IMR-90 (cell line): ENCODE data around the gene TMEM163.

Experiments used
- BHLHE40 ChIP-seq: fragments of 150-350 bp; IDR thresholded peaks from 2 replicates; pipeline ENCODE4 v1.6.1; 2016; ENCODE audit warnings: mild to moderate bottlenecking, low read depth, low read length
- POLR2A ChIP-seq: IDR thresholded peaks from 2 replicates; pipeline ENCODE4 v1.6.1; 2012; ENCODE audit warnings: mild to moderate bottlenecking, low read depth, low read length
- RCOR1 ChIP-seq: IDR thresholded peaks from 2 replicates; pipeline ENCODE4 v1.6.1; 2012; ENCODE audit warnings: mild to moderate bottlenecking, low read length, improper control_type of control experiment; ENCODE audit not compliant: insufficient replicate concordance
- TF ChIP-seq, protein P1 (sequence below): conservative IDR thresholded peaks from 2 replicates; pipeline ENCODE4 v1.5.1; 2012; ENCODE audit warnings: mild to moderate bottlenecking, low read depth, low read length, improper control_type of control experiment
- TF ChIP-seq, protein P2 (sequence below): fragments of 150-350 bp; IDR thresholded peaks from 2 replicates; pipeline ENCODE4 v1.6.1; 2017; ENCODE audit warnings: mild to moderate bottlenecking, antibody characterized with exemption, low read length, low read depth

DNA sequence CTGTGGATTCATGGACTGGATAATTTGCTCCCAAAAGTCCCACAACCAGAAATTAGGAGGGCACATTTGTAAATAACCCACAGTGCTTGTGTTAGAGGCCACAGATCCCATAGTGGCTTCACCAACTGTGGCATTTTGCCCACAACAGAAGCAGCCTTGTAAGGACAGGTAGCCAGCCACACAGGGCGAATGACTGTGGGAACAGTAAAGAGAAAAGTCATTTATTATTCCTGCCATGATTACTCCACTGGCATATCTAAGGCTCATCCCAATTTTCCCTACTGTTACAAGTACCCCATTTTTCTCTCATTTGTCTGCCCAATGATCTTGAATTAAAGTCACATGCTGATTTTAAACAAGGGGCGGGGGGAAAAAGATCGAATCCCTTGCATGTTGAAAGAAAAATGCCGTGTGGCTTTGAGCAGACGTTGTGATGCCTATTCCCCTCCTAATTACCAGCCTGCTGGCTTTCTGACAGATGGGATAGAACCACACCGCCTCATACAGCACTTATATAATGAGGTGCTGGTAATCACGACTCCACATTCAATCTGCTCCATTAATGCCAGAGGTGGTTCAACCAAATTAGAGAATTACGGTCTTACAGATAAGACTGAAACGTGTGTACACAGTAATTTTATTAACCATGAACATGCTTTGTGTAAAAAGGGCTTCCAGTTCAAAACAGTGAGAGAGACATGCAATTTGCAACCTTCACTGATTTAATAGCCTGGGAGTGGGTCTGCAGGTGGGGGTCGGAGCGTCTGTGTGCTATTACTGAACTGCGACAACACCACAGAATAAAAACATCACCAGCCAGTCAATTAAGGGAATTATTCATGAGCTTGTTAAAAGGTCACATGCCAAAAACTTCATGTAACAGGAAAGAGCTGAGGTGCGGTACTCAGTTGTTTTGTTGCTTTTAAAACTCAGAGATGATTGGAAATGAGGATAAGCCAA lies 196.0 kb downstream of the TMEM163 start:
- TF ChIP-seq, protein P1, sequence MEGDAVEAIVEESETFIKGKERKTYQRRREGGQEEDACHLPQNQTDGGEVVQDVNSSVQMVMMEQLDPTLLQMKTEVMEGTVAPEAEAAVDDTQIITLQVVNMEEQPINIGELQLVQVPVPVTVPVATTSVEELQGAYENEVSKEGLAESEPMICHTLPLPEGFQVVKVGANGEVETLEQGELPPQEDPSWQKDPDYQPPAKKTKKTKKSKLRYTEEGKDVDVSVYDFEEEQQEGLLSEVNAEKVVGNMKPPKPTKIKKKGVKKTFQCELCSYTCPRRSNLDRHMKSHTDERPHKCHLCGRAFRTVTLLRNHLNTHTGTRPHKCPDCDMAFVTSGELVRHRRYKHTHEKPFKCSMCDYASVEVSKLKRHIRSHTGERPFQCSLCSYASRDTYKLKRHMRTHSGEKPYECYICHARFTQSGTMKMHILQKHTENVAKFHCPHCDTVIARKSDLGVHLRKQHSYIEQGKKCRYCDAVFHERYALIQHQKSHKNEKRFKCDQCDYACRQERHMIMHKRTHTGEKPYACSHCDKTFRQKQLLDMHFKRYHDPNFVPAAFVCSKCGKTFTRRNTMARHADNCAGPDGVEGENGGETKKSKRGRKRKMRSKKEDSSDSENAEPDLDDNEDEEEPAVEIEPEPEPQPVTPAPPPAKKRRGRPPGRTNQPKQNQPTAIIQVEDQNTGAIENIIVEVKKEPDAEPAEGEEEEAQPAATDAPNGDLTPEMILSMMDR = no peak
- TF ChIP-seq POLR2A (no peak), RCOR1 (no peak), BHLHE40 (no peak)
- TF ChIP-seq, protein P2, sequence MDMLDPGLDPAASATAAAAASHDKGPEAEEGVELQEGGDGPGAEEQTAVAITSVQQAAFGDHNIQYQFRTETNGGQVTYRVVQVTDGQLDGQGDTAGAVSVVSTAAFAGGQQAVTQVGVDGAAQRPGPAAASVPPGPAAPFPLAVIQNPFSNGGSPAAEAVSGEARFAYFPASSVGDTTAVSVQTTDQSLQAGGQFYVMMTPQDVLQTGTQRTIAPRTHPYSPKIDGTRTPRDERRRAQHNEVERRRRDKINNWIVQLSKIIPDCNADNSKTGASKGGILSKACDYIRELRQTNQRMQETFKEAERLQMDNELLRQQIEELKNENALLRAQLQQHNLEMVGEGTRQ = no peak
